GM19351 (cell line): ENCODE data around the gene AIFM2.
"Not testable (repeated sequence)": the region's sequence is repeated elsewhere in the genome, so short reads cannot be mapped to it uniquely, and the experiment has no call there.

Experiments
- ATAC-seq: cut with Tn5 transposase; IDR thresholded peaks from one replicate; pipeline ENCODE4 v1.9.1; 2021; ENCODE audit warnings: mild to moderate bottlenecking, moderate library complexity; ENCODE audit not compliant: unreplicated experiment

The AIFM2 gene

DNA sequence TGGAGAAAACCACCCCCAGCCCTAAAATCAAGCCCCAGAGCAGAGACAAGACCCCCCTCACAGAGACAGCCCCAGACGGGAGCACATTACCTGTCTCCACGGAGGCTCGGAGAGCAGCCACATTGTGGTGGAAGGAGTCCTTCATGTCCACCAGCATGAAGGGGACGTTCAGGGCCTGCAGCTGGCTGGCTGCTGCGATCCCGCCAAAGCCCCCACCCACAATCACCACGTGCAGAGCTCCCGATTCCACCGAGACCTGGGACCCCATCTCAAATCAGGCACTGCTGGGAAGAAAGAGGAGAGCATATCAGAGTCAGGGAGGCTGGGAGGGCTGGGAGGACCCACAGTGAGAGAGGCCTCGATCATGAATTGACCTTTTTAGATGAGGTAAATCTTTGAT is 8.8 kb downstream of the AIFM2 start:
- ATAC-seq = no peak

DNA sequence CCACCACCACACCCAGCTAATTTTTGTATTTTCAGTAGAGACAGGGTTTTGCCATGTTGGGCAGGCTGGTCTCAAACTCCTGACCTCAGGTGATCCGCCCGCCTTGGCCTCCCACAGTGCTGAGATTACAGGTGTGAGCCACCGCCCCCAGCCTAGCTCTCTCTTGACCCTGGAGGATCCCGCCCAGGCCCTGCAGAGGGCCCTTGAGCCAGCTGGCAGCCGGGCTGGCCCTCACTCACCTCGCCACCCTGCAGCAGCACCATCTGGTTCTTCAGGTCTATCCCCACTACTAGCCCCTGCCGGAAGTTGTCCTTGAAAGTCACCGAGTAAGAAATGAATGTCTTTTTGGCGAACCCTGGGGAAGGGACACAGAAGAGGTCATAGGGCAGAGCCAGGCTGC is 9.5 kb downstream of the AIFM2 start:
- ATAC-seq = not testable (repeated sequence)

DNA sequence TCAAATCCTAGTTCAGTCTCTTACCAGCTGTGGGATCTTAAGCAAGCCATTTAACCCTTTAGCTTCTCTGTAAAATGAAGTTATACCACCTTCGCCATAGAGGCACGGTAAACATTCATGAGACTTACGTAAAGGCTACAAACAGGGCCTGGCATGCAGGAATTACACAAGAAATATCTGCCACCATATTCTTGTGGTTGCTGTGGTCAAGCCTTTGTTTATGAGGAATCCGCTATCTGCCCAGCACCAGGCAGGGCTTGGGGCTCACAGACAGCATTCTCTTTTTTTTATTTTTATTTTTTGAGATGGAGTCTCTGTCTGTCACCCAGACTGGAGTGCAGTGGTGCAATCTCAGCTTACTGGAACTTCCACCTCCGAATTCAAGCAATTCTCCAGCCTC is 9.9 kb downstream of the AIFM2 start:
- ATAC-seq = no peak

DNA sequence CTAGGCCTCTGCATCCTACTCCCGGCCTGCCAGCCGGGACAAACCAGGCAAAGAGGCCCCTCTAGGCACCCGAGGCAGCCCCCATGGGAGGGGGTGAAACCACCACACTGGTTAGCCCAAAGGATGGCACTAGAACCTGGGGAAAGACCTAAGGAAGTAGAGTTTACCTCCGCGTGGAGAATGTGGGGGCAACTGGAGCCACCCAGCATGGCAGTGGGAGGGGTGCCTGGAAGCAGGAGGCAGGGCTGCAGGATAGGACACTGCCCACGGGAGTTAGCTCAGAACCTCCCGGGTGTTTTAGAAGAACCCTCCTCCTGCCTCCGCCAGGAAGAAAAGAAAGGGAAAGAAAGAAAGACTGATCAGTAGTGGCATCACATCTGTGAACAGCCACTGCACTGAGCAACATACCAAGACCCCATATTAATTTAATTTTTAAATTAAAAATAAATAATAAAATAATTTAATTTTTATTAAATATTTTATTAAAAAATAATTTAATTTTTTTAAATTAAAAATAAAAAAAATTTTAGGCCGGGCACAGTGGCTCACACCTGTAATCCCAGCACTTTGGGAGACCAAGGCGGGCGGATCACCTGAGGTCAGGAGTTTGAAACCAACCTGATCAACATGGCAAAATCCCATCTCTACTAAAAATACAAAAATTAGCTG is 11.2 kb downstream of the AIFM2 start:
- no peak for ATAC-seq

DNA sequence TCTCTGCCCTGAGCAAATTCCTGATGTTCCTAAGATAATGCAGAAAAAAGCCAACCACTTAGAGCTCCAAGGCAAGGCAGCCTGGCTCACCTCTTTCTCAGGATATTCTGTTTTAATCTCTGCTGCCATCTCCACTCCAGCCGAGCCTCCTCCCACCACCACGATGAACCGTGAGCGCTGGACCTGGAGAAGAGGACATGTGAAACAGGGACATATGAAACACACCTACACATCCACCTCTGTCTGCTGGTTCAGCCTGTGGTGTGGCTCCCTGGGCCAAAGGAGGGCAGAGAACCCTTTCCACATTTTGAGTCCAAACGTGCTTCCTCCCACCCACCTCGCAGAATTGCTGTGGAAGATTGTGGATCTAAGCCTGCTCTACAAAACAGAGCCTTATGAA is 12.2 kb downstream of the AIFM2 start:
- no peak for ATAC-seq

DNA sequence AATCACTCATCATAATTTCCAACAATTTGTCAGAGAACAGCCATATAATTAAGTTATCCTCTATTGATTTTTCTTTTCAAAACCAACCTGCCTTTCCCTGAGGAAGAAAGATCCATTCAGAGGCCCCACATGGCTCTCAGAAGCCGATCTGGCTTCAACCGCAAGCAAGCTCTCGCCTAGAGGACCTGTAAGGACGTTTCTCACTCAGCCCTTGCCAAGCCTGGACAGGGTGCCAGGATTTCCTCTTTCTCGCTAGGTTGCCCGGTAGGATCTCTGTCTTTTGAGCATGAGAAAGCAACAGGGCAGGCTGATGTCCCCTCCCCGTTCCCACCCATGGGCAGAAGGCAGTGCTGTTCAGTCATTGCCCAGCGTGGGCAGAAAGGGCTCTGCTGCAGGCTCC is 13.0 kb downstream of the AIFM2 start:
- ATAC-seq = no peak

DNA sequence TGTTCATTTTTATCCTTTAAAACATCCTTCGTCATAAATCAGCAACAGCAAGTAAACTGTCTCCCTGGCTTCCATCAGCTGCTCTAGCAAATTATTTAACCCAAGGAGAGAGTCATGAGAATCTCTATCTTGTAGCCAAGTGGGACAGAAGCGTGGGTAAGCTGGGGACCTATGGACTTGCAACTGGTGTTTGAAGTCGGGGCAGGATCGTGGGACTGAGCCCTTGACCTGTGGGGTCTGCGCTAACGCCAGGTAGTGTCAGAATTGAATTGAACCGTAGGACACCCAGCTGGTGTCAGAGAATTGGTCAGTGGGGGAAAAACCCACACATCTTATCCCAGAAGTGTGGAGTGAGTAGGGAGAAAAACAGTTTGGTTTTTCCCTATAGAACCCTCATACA is 13.4 kb downstream of the AIFM2 start:
- no peak for ATAC-seq

DNA sequence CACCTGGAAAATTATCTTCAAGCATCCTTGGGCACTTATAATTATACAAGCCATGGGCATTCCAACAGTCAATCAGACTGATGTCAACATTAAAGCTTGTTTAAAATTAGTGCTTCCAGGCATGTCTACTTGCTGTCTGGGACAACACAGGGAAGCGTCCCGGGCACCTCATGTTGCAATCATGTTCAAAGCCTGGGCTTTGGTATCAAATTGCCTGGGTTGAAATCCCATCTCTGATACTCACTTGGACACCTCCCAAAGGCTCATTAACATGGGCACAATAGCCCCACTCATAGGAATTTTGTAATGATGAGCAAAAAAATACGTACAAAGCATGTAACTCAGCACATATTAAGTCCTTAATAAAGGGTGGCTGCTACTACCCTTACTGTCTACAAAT is 14.4 kb downstream of the AIFM2 start:
- no peak for ATAC-seq

DNA sequence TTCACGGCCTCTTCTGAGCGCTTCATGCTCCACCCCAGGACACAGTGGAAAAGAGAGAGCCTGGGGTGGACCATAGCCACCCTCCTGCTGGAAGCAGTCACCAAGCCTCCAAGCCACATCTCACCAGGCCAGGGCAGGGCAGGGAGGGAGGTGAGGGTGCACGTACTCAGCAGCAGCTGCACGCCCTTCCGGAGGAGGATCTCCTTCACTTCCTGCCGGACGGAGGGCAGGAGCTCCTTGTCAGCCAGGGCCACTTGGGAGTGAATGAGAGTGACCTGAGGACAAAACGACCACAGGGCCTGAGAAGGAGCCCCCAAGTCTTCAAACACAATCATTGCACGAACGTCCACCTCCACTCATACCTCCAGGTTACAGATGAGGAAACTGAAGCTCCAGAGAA is 15.0 kb downstream of the AIFM2 start:
- ATAC-seq = no peak

DNA sequence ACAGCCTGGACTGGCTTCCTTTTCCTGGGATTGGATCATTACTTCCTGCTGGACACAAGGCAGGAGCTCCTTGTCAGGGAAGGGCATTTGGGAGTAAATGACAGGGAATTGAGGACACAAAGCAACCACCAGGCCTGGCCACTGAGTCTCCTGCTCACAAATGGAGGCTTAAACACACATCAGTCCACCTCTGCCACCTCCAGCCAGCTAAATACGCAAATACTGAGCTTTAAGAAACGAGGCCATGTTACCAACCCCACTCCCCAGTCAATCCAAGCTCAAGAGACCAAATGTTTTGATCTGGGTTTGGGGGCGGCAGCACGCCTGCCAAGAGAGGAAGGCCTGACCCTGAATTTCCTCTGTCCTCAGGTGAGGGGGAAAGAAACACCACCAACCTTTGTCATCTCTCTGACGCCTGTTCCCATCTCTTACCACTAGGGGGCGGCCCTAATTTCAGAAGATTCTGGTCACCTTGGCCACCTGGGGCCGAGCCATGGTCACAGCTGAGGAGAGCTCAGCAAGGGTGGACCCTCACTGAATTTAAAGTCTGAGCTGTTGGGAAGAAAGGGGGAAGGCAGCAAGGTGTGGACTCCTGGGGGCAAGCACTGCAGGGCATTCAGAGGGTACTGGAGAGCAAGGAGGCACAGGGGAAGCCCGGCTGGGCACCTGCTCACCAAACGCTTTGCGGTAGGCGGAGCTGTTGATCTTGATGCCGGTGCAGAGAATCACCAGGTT is 16.5 kb downstream of the AIFM2 start:
- ATAC-seq = no peak

DNA sequence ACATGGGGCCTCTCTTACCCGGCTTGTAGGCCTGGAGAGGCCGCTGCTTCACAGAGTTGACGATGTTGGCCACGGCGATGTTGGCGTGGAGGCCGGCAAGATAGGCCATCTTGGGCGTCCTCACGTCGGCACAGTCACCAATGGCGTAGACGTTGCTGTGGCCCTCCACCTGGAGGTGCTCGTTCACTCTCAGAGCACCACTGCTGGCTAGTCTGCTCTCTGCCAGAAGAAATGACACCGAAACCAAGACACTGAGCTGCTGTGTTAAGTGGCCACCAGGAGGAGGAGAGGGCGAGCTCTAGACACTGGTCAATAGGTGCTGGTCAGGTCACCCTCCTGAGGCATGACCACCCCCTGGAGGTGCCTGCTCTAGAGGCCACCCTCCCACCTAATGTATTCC is 17.7 kb downstream of the AIFM2 start:
- no peak for ATAC-seq

DNA sequence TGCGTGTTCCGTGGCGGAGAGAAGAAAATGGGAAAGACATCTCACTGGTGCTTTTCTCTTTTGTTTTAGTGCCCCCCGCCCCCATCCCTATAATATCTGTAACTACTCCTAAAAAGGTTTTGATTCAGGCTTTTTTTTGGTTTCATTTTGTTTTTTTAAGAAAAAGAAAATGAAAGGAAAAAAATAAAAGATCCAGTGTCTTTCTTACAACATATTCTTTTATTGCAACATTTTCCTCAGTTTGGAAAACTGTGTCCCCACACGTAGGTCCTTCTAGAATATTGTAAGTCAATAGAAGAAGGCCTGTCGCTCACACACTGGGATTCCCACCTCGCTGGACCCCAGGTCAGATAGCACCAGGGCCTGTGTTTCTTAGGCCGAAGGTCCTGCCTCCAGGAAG is 20.6 kb downstream of the AIFM2 start:
- ATAC-seq = no peak

DNA sequence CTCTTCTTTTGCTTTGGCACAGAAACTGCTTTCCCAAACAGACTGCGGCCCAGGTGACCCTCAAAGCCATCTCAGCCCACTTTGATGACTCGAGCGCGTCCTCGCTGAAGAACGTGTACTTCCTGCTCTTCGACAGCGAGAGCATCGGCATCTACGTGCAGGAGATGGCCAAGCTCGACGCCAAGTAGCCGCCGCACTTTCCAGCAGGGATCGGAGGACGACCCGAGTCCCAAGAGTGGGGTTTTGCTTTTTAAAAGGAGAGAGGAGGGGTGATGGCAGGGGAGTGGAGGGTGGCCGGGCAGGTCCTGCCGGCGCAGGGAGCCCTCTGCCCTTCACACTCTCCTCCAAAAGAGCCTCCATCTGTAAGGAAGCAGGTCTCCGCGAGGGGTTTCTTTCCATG is 21.1 kb downstream of the AIFM2 start:
- no peak for ATAC-seq

DNA sequence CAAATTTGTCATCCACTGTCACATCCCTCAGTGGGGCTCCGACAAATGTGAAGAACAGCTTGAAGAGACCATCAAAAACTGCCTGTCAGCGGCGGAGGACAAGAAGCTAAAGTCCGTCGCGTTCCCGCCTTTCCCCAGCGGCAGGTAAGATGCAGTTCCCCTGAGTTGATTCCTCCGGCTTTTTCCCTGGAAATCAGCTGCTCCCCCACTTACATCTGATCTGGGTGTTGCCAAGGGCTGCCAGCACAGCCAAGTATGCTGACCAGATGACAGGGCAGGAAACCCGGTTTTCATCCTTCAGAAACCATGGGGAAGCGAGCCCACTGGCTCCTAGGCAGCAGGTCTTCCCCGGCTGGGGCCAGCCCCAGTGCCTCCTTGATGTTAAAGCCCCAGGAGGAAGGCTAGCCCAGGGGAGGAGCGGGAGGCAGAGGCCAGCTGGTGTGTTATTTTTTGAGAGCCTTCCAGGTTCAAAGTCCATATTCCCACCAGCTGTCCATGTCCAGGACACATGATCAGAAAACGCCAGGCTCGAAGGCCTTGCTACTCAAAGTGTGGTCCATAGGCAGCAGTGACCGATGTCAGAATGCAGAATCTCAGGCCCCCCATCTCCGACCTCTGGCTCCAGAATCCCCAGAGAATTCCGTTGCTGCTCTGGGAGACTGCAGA is 23.4 kb downstream of the AIFM2 start:
- no peak for ATAC-seq

DNA sequence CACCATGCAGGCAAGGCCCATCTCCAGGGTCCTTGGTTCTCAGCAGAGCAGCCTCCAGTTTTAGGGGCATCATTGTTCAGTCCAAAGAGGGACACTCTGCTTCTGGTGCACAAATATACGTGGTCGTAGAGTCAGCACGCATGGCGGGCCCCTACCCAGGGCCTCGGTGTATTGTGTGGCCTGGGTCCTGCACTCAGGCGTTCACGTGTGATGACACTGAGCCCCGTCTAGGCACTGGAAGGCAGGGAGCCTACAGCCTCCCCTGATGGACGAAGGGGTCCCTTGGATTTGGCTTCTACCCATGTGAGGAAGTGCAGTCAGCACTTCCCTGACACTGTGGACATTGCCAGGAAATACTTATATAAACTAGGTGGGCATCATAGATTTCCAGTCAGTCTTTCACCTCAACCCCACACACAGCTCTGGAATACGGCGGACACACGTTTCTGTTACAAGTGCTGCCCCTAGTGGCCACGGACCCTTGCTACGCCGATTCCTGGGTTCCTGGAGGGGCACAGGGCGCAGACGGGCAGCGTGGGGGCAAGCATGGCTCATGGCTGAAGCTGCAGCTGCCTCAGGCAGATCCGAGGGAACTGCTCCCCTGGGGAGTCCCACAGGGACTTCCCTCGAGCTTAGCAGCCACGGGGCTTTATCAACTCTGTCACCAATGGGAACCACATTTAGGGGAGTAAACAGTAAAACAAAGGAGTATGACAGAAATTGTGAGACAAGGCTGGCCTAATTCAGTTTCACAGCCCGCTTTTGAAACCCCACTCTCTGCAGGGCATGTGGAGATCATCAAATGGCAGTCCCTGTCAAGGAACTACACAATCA is 25.4 kb downstream of the AIFM2 start:
- peak; percentile 65 for ATAC-seq

DNA sequence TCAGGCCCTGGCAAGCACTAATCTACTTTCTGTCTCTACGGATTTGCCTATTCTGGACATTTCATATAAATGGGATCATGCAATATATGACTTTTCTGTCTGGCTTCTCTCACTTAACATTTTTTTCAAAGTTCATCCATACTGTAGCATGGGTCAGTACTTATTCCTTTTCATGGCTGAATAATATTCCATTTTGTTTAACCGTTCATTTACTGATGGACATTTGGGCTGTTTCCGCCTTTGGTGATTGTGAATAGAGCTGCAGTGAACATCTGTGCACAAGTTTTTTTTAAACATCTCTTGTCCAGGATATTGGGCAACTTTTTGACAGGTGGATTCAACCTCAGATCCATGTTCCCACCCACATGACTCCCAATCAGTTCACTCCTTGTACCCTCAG is 31.0 kb downstream of the AIFM2 start:
- ATAC-seq = no peak

DNA sequence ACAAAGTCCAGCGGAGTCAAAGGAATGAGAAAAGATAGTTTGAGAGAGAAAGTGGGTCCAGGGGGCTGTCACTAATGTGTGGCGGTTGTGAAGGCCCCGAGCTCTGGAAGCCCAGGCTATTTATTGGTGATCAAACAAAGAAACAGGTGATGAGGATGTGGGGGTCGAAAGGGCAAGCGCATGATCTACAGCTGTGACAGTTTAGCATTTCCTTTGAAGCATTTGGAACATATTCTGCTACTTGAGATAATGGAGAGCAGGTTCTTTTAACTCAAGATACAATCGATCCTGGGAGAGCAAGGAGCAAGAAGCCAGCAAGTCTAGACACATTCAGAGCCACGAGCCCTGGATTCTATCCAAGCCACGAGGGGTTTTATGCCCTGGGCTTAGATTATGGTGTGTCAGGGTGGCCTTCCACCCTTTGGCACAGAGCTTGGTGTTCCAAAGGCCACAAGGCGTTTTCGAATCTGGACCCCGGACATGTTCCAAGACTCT is 31.5 kb downstream of the AIFM2 start:
- not testable (repeated sequence) for ATAC-seq

DNA sequence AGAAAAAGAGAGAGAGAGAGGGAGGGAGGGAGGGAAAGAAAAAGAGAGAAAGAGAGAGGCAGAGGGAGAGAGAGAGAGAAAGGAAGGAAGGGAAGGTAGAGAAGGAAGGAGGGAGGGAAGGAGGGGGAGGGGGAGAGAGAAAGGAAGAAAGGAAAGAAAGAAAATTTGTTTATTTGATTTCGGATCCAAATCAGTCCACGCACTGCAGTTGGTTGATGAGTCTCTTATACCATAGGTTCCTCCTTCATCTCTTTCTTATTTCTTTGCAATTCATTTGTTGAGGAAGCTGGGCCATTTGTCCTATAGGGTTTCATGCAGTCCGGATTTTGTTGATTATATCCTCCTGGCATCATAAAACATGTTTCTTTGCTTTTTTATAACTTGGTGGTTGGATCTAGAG is 34.4 kb downstream of the AIFM2 start:
- ATAC-seq = no peak

DNA sequence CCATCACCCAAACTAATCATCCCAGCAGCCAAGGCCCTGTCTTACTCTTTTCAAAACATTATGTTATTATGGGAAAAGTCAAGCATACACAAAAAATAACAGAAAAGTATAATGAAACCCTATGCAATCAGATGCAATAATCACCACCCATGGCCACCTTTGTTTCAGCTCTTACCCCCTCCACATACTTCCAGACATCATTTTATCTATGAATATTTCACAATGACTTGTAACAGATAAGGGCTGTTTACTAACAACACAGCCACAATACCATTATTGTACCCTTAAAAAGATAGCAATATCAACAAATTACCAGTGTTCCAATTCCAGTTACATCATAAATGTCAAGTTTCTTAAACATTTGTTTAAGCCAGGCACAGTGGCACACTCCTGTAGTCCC is 35.2 kb downstream of the AIFM2 start:
- ATAC-seq = no peak

DNA sequence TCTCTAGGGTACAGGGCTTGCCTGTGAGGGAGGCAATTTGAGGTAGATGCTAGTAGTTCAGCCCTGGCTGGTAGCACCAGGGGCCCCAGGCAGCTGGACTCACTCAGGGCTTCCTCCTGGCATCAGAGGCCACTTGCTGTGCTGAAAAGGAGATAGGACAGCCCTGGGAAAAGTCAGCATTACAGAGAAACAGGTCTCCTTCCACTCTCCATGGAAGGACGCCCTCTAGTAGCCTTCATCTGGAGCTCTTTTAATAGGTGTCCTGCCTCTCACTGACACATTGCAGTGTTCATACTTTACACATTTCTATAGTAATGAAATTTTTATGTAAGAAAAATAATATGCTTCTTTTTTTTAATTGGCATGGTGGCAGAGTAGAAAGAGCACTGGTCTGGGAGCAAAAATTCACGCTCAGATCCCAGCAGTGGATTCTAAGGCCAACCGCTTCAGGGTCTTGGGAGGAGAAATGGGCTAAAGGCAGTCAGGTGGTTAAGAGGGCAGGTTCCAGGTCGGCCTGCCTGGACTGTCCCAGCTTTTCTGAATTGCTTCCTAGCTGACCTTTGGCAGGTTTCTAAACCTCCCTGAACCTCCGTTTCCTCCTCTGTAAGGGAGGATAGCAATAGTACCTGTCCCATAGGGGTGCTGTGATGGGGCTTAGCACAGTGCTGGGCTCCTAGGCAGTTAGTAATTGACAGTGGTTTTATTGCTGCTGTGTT is 35.8 kb downstream of the AIFM2 start:
- no peak for ATAC-seq
